HEK293 (cell line): ENCODE data around the gene VGLL2.

Source experiments
- CTCF ChIA-PET: fragments of 350-600 bp; formaldehyde crosslinking; extraction: SDS; loops from one replicate; lab custom pipeline; 2021; ENCODE audit warnings: antibody characterized with exemption; lab: Yijun Ruan, JAX
- POLR2A ChIA-PET: fragments of 300-600 bp; formaldehyde crosslinking; extraction: SDS; loops from one replicate; lab custom pipeline; 2020; ENCODE audit warnings: antibody characterized with exemption, inconsistent platforms; lab: Yijun Ruan, JAX
- H3K27ac ChIP-seq: fragments of 200-500 bp; sonication (Bioruptor generic); 2 replicates; pipeline ENCODE4 v1.5.1; 2014; ENCODE audit warnings: low read depth, low read length, control low read depth, inconsistent platforms; ENCODE audit errors: extremely low read depth
- H3K36me3 ChIP-seq, 2 experiments: fragments of 200-500 bp in 1 of 2; sonication (Bioruptor generic) in 1 of 2; 1 replicate in 1 of 2; 2 replicates in 1 of 2; pipeline ENCODE4 v1.5.1; 2014 to 2017; ENCODE audit warnings: inconsistent platforms in 2 of 2, low read length in 2 of 2; ENCODE audit not compliant: control insufficient read depth in 2 of 2, insufficient read depth in 1 of 2
- H3K4me1 ChIP-seq: fragments of 200-500 bp; sonication (Bioruptor generic); 2 replicates; pipeline ENCODE4 v1.5.1; 2014; ENCODE audit warnings: mild to moderate bottlenecking, low read length, inconsistent platforms; ENCODE audit not compliant: control insufficient read depth, insufficient read depth
- H3K4me3 ChIP-seq: 2 replicates; pipeline ENCODE4 v1.5.1; 2011; ENCODE audit warnings: low read depth, mild to moderate bottlenecking, control low read depth, low read length, moderate library complexity
- H3K9me3 ChIP-seq: fragments of 200-500 bp; sonication (Bioruptor generic); 2 replicates; pipeline ENCODE4 v1.5.1; 2014; ENCODE audit warnings: low read depth, low read length, inconsistent platforms; ENCODE audit not compliant: control insufficient read depth, insufficient read depth
- BCL11A ChIP-seq: fragments of 450-650 bp; formaldehyde crosslinking; IDR thresholded peaks from 2 replicates; pipeline ENCODE4 v1.5.1; 2016; ENCODE audit warnings: low read depth, missing biosample characterization, missing genetic modification characterization
- HOXA7 ChIP-seq: sonication (generic); formaldehyde crosslinking; IDR thresholded peaks from 2 replicates; pipeline ENCODE4 v1.8.1; 2022; ENCODE audit warnings: missing genetic modification reagents, borderline replicate concordance
- MEIS1 ChIP-seq: sonication (generic); formaldehyde crosslinking; IDR thresholded peaks from 2 replicates; pipeline ENCODE4 v1.8.1; 2022; ENCODE audit warnings: missing genetic modification reagents, mild to moderate bottlenecking, borderline replicate concordance
- PATZ1 ChIP-seq: fragments of 450-650 bp; formaldehyde crosslinking; IDR thresholded peaks from 2 replicates; pipeline ENCODE4 v1.5.1; 2016; ENCODE audit warnings: missing biosample characterization, missing genetic modification characterization
- RBAK ChIP-seq: fragments of 450-650 bp; formaldehyde crosslinking; IDR thresholded peaks from 2 replicates; pipeline ENCODE4 v1.5.1; 2016; ENCODE audit warnings: missing biosample characterization, missing genetic modification characterization
- SP2 ChIP-seq: fragments of 450-650 bp; formaldehyde crosslinking; IDR thresholded peaks from 2 replicates; pipeline ENCODE4 v1.5.1; 2016; ENCODE audit warnings: missing biosample characterization, missing genetic modification characterization
- ZBTB17 ChIP-seq: fragments of 450-650 bp; formaldehyde crosslinking; IDR thresholded peaks from 2 replicates; pipeline ENCODE4 v1.5.1; 2016; ENCODE audit warnings: missing biosample characterization, missing genetic modification characterization
- ZBTB48 ChIP-seq: fragments of 450-650 bp; formaldehyde crosslinking; IDR thresholded peaks from 2 replicates; pipeline ENCODE4 v1.5.1; 2016; ENCODE audit warnings: missing biosample characterization, missing genetic modification characterization
- ZBTB8A ChIP-seq: fragments of 450-650 bp; formaldehyde crosslinking; IDR thresholded peaks from 2 replicates; pipeline ENCODE4 v1.5.1; 2016; ENCODE audit warnings: missing biosample characterization, missing genetic modification characterization
- ZNF132 ChIP-seq: fragments of 450-650 bp; formaldehyde crosslinking; IDR thresholded peaks from 2 replicates; pipeline ENCODE4 v1.5.1; 2017; ENCODE audit warnings: missing biosample characterization, missing genetic modification characterization, borderline replicate concordance
- ZNF155 ChIP-seq: fragments of 450-650 bp; formaldehyde crosslinking; IDR thresholded peaks from 2 replicates; pipeline ENCODE4 v1.5.1; 2016; ENCODE audit warnings: missing biosample characterization, missing genetic modification characterization
- ZNF175 ChIP-seq: fragments of 450-650 bp; formaldehyde crosslinking; IDR thresholded peaks from 2 replicates; pipeline ENCODE4 v1.5.1; 2016; ENCODE audit warnings: missing biosample characterization, missing genetic modification characterization
- ZNF266 ChIP-seq: fragments of 450-650 bp; formaldehyde crosslinking; IDR thresholded peaks from 2 replicates; pipeline ENCODE4 v1.5.1; 2016; ENCODE audit warnings: missing biosample characterization, missing genetic modification characterization, low read depth
- ZNF350 ChIP-seq: fragments of 450-650 bp; formaldehyde crosslinking; IDR thresholded peaks from 2 replicates; pipeline ENCODE4 v1.5.0; 2017; ENCODE audit warnings: missing biosample characterization, mild to moderate bottlenecking, missing genetic modification characterization
- ZNF544 ChIP-seq: fragments of 450-650 bp; formaldehyde crosslinking; IDR thresholded peaks from 2 replicates; pipeline ENCODE4 v1.5.0; 2017; ENCODE audit warnings: missing biosample characterization, missing genetic modification characterization
- ZNF664 ChIP-seq: fragments of 450-650 bp; formaldehyde crosslinking; IDR thresholded peaks from 2 replicates; pipeline ENCODE4 v1.5.1; 2016; ENCODE audit warnings: missing biosample characterization, missing genetic modification characterization
- ZNF707 ChIP-seq: fragments of 450-650 bp; formaldehyde crosslinking; IDR thresholded peaks from 2 replicates; pipeline ENCODE4 v1.5.1; 2016; ENCODE audit warnings: missing biosample characterization, missing genetic modification characterization
- ZNF785 ChIP-seq: fragments of 450-650 bp; formaldehyde crosslinking; IDR thresholded peaks from 2 replicates; pipeline ENCODE4 v1.5.1; 2016; ENCODE audit warnings: missing biosample characterization, missing genetic modification characterization
- ZSCAN5A ChIP-seq: fragments of 450-650 bp; formaldehyde crosslinking; IDR thresholded peaks from 2 replicates; pipeline ENCODE4 v1.5.1; 2016; ENCODE audit warnings: missing biosample characterization, missing genetic modification characterization
- TF ChIP-seq, protein P1 (sequence below): fragments of 450-650 bp; formaldehyde crosslinking; IDR thresholded peaks from 2 replicates; pipeline ENCODE4 v1.5.1; 2016; ENCODE audit warnings: missing biosample characterization, missing genetic modification characterization
- TF ChIP-seq, protein P2 (sequence below): fragments of 450-650 bp; formaldehyde crosslinking; optimal IDR thresholded peaks from 2 replicates; pipeline ENCODE3; 2016; ENCODE audit warnings: missing biosample characterization, mild to moderate bottlenecking, missing genetic modification characterization

VGLL2 gene

GRCh38 chr6:117227245-117227962 is 38.0 kb upstream of the VGLL2 start:
- H3K36me3 ChIP-seq, result no peaks in the 10 kb centered on the region
- POLR2A ChIA-PET, result no interaction called here
- no peak overlapping the region for H3K4me3 ChIP-seq
- TF ChIP-seq, protein P1, sequence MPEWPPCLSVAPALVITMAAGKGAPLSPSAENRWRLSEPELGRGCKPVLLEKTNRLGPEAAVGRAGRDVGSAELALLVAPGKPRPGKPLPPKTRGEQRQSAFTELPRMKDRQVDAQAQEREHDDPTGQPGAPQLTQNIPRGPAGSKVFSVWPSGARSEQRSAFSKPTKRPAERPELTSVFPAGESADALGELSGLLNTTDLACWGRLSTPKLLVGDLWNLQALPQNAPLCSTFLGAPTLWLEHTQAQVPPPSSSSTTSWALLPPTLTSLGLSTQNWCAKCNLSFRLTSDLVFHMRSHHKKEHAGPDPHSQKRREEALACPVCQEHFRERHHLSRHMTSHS (tag by site-specific recombination), result no peak
- TF ChIP-seq ZNF155 (tag by site-specific recombination), result no peak
- CTCF ChIA-PET, result no interaction called here
- H3K4me1 ChIP-seq, result no peaks in the 10 kb centered on the region
- H3K9me3 ChIP-seq, result no peaks in the 10 kb centered on the region
- H3K27ac ChIP-seq, result no peak overlapping the region

GRCh38 chr6:117228202-117228601 is 37.2 kb upstream of the VGLL2 start:
- TF ChIP-seq RBAK, result no peak
- TF ChIP-seq ZNF132 (tag by site-specific recombination), result no peak
- TF ChIP-seq ZSCAN5A (tag by site-specific recombination), result no peak
- no peak for TF ChIP-seq ZBTB48
- TF ChIP-seq ZNF785, result no peak
- no peak for TF ChIP-seq ZNF266
- no peak for TF ChIP-seq ZBTB17 (tag by site-specific recombination)
- no peak for TF ChIP-seq ZNF664 (tag by site-specific recombination)
- TF ChIP-seq MEIS1 (CRISPR knock-in tag), result no peak
- no peak for TF ChIP-seq ZNF175
- TF ChIP-seq SP2 (tag by site-specific recombination), result no peak
- TF ChIP-seq, protein P2, sequence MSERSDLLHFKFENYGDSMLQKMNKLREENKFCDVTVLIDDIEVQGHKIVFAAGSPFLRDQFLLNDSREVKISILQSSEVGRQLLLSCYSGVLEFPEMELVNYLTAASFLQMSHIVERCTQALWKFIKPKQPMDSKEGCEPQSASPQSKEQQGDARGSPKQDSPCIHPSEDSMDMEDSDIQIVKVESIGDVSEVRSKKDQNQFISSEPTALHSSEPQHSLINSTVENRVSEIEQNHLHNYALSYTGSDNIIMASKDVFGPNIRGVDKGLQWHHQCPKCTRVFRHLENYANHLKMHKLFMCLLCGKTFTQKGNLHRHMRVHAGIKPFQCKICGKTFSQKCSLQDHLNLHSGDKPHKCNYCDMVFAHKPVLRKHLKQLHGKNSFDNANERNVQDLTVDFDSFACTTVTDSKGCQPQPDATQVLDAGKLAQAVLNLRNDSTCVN (tag by site-specific recombination), result no peak
- no peak for TF ChIP-seq ZBTB8A
- TF ChIP-seq BCL11A, result no peak
- no peak for TF ChIP-seq ZNF707 (tag by site-specific recombination)
- no peak for TF ChIP-seq HOXA7 (CRISPR knock-in tag)
- no peak for TF ChIP-seq ZNF350 (tag by site-specific recombination)
- TF ChIP-seq ZNF544 (tag by site-specific recombination), result no peak
- TF ChIP-seq PATZ1 (tag by site-specific recombination), result no peak
- TF ChIP-seq, all 188 proteins: peak for 0
- no peak overlapping the region for H3K27ac ChIP-seq
- POLR2A ChIA-PET, result no interaction called here
- CTCF ChIA-PET, result no interaction called here
- H3K36me3 ChIP-seq, result no peaks in the 10 kb centered on the region
- H3K9me3 ChIP-seq, result no peaks in the 10 kb centered on the region
- no peaks in the 10 kb centered on the region for H3K4me1 ChIP-seq
- no peak overlapping the region for H3K4me3 ChIP-seq
